Ascending aorta (tissue), 2 donors: ENCODE data around the gene LIPE. TPM values are rescaled to one million over a fixed set of nuclear protein-coding genes. Genes with fewer than 3 reads are reported as not detected.

Source experiments
- DNase-seq, 2 donors: peaks; one replicate each; pipeline ENCODE4 v3.0.0-alpha.2; 2019; ENCODE audit warnings: low spot score in 2 of 2
- H3K27ac ChIP-seq, 2 donors: fragments of 200-600 bp; sonication (generic); one replicate each; pipeline ENCODE4 v1.5.1; 2016 to 2017; ENCODE audit warnings: mild to moderate bottlenecking in 1 of 2
- H3K27me3 ChIP-seq: fragments of 200-600 bp; sonication (generic); one replicate; pipeline ENCODE4 v1.5.1; 2017
- H3K36me3 ChIP-seq, 2 donors: fragments of 200-600 bp; sonication (generic); one replicate each; pipeline ENCODE4 v1.5.1; 2016
- H3K4me1 ChIP-seq, 2 donors: fragments of 200-600 bp; sonication (generic); one replicate each; pipeline ENCODE4 v1.5.1; 2016 to 2017; ENCODE audit warnings: mild to moderate bottlenecking in 1 of 2
- H3K4me3 ChIP-seq, 2 donors: fragments of 200-600 bp; sonication (generic); one replicate each; pipeline ENCODE4 v1.5.1; 2016 to 2017; ENCODE audit warnings: mild to moderate bottlenecking in 1 of 2
- H3K9me3 ChIP-seq, 2 donors: fragments of 200-600 bp; sonication (generic); one replicate each; pipeline ENCODE4 v1.5.1; 2016
- intact Hi-C: fragments of 100-400 bp; cut with DNase I; formaldehyde crosslinking; loops from one replicate; pipeline ENCODE4 v1.15.1; 2023
- total RNA-seq: library from RNA; depleted of rRNA; stranded (reverse); fragments of >200 nt; gene quantifications from one replicate; pipeline ENCODE4 v1.1.0, GENCODE V29; 2016
- TF ChIP-seq, protein P1 (sequence below), 3 experiments: fragments of 200-600 bp in 2 of 3; fragments of 450-650 bp in 1 of 3; sonication (generic) in 2 of 3; IDR thresholded peaks; one replicate each; pipeline ENCODE4 v1.5.1; 2016 to 2019; ENCODE audit warnings: antibody characterized with exemption in 3 of 3, mild to moderate bottlenecking in 1 of 3, moderate library complexity in 1 of 3

Gene LIPE
- total RNA-seq, 1 donor from 2014 or later, result 102 TPM

- intact Hi-C loops, result no loop called here
- no peaks in the 10 kb centered on the region for H3K36me3 ChIP-seq
- no peaks in the 10 kb centered on the region for H3K4me1 ChIP-seq
- no peak for DNase-seq
- no peak overlapping the region for H3K4me3 ChIP-seq
- no peak overlapping the region for H3K27ac ChIP-seq
- no peaks in the 10 kb centered on the region for H3K9me3 ChIP-seq
- TF ChIP-seq, protein P1, sequence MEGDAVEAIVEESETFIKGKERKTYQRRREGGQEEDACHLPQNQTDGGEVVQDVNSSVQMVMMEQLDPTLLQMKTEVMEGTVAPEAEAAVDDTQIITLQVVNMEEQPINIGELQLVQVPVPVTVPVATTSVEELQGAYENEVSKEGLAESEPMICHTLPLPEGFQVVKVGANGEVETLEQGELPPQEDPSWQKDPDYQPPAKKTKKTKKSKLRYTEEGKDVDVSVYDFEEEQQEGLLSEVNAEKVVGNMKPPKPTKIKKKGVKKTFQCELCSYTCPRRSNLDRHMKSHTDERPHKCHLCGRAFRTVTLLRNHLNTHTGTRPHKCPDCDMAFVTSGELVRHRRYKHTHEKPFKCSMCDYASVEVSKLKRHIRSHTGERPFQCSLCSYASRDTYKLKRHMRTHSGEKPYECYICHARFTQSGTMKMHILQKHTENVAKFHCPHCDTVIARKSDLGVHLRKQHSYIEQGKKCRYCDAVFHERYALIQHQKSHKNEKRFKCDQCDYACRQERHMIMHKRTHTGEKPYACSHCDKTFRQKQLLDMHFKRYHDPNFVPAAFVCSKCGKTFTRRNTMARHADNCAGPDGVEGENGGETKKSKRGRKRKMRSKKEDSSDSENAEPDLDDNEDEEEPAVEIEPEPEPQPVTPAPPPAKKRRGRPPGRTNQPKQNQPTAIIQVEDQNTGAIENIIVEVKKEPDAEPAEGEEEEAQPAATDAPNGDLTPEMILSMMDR (IDR thresholded peaks at IDR 0.05), result no peak
- no peaks in the 10 kb centered on the region for H3K27me3 ChIP-seq
Measured at GRCh38 chr19:42471554-42472249, 44.5 kb upstream of the LIPE start.

- no peak overlapping the region for H3K4me3 ChIP-seq
- H3K9me3 ChIP-seq, result no peaks in the 10 kb centered on the region
- no peak overlapping the region for H3K27ac ChIP-seq
- H3K27me3 ChIP-seq, result no peaks in the 10 kb centered on the region
- intact Hi-C loops, result no loop called here
- H3K4me1 ChIP-seq, result no peaks in the 10 kb centered on the region
- DNase-seq, result no peak
- H3K36me3 ChIP-seq, result no peaks in the 10 kb centered on the region
- TF ChIP-seq, protein P1 (IDR thresholded peaks at IDR 0.05), result no peak
Measured at GRCh38 chr19:42469311-42470235, 42.4 kb upstream of the LIPE start.

DNA sequence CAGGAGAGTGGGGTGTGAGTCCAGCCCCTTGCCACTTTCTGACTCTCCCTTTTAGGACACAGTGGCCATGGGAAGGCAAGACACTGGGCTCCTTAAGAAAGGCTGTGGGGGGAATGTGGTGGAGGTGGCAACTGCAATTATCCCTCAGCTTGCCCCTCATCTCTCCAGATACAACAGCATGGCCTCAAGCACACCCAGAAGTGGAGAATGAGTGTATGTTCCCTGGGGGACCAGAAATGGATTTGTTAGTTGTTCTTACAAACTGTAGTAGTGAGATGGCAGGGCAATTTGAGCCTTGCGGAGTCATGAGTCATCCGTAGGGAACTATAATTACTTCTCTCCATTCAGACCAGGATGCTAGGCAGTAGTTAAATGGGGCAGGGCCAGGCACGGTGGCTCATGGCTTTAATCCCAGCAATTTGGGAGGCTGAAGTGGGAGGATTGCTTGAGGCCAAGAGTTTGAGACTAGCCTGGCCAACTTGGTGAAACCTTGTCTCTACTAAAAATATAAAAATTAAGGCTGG is 41.1 kb upstream of the LIPE start:
- TF ChIP-seq, protein P1 (IDR thresholded peaks at IDR 0.05), result no peak
- Histone ChIP-seq H3K27ac (no peak overlapping the region), H3K27me3 (no peaks in the 10 kb centered on the region), H3K36me3 (no peaks in the 10 kb centered on the region), H3K9me3 (no peaks in the 10 kb centered on the region), H3K4me3 (no peak overlapping the region), H3K4me1 (no peaks in the 10 kb centered on the region)
- intact Hi-C loops, result no loop called here
- DNase-seq, result no peak

DNA sequence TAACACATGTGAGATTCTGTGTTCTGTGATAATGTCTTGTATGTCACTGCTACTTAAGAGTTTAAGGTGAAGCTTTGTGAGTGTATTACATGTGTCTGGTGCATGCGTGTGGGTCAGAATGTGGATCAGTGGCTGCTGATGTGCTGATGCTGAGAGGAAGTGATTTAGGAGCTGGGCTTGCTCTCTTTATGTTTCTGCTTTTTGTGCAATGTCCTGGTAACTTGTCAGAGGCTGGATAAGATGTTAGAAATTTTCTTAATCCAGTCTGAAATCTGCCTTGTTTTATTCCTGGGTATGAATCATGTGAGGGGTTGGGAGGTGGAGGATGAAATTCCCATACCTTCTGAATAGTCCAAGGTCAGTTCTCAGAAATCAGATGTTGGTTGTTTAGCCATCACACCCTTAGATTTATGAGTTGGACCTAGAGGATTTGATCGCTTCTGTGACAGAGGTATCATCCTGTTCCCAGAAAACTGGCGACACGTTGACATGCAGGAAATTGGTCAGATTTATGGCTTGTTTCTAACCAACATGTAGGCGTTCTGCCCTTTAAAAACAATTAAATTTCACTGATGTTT is 40.1 kb upstream of the LIPE start:
- Histone ChIP-seq H3K4me1 (no peaks in the 10 kb centered on the region), H3K27me3 (no peaks in the 10 kb centered on the region), H3K9me3 (no peaks in the 10 kb centered on the region), H3K4me3 (no peak overlapping the region), H3K36me3 (no peaks in the 10 kb centered on the region), H3K27ac (no peak overlapping the region)
- no peak for DNase-seq
- intact Hi-C loops, result no loop called here
- TF ChIP-seq, protein P1 (IDR thresholded peaks at IDR 0.05), result no peak

DNA sequence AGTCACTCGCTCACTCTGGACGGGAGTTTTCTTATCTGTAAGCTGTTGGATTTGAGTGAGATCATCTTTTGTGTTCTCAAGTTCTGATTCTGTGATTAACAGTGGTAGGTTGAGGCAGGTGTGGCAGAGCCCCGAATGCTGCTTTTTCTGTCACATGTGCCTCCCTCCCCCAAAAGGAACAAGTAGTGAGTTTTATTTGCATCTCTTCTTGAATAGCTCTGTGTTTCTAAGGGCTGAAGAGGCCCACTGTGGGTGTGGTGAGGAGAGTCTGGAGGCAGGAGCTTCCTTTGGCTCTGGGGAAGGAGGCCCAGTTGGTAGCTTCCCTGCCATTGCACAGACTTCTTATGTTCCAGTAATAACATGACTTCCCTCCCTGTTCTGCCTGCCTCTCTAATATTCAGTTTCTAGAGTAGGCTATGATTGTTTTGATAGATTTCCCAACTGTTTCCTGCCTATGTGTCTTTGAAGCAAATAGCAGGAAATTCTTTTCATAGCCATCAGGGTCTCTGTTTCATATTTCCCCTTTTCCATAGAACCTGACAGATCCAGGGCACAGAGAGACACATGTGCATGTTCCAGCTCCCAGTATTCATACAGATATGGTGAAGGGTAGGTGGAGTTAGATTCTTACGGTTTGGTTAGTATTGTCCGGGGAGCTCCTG is 39.5 kb upstream of the LIPE start:
- no peak for DNase-seq
- no peaks in the 10 kb centered on the region for H3K9me3 ChIP-seq
- no peak overlapping the region for H3K27ac ChIP-seq
- H3K4me1 ChIP-seq, result no peaks in the 10 kb centered on the region
- H3K36me3 ChIP-seq, result no peaks in the 10 kb centered on the region
- intact Hi-C loops, result no loop called here
- no peaks in the 10 kb centered on the region for H3K27me3 ChIP-seq
- no peak overlapping the region for H3K4me3 ChIP-seq
- TF ChIP-seq, protein P1 (IDR thresholded peaks at IDR 0.05), result no peak
